Erythroblast (primary cell): ENCODE results near the gene RAD51C.

Source experiments
- GATA1 ChIP-seq: IDR thresholded peaks from 2 replicates; pipeline ENCODE4 v1.6.1; 2011; ENCODE audit warnings: low read depth, mild to moderate bottlenecking, control low read depth, low read length, moderate library complexity
- POLR2A ChIP-seq: IDR thresholded peaks from 2 replicates; pipeline ENCODE4 v1.6.1; 2011; ENCODE audit warnings: mild to moderate bottlenecking, low read length

GRCh38 chr17:58694826-58695225 is 2.4 kb downstream of the RAD51C start:
- no peak for TF ChIP-seq POLR2A
- TF ChIP-seq GATA1: no peak
